ES-I3 (cell line): ENCODE measurements around the gene TMPRSS4.

Experiments
- H3K36me3 ChIP-seq: 2 replicates; pipeline ENCODE4 v1.6.1; 2013; ENCODE audit warnings: mild to moderate bottlenecking, low read length, control low read depth, moderate library complexity; ENCODE audit not compliant: insufficient read depth
- H3K4me1 ChIP-seq: 2 replicates; pipeline ENCODE4 v1.6.1; 2013; ENCODE audit warnings: mild to moderate bottlenecking, control low read depth, low read length; ENCODE audit not compliant: insufficient read depth
- H3K9ac ChIP-seq: 2 replicates; pipeline ENCODE4 v1.6.1; 2013; ENCODE audit warnings: low read depth, mild to moderate bottlenecking, low read length, moderate library complexity
- H3K9me3 ChIP-seq: 2 replicates; pipeline ENCODE4 v1.6.1; 2013; ENCODE audit warnings: mild to moderate bottlenecking, low read length, moderate library complexity; ENCODE audit not compliant: control insufficient read depth, insufficient read depth

TMPRSS4 gene

GRCh38 chr11:118076754-118077281 lies at the start of gene TMPRSS4:
TSS of gene TMPRSS4 (plus strand) at chr11:118077078. CDS start at chr11:118077303, 225 bp downstream.
- Histone ChIP-seq H3K4me1 (no peaks in the 10 kb centered on the region), H3K36me3 (no peaks in the 10 kb centered on the region), H3K9ac (no peak within 1 kb of the TSS), H3K9me3 (no peaks in the 10 kb centered on the region)

GRCh38 chr11:118027694-118028093 lies 49.2 kb upstream of the TMPRSS4 start:
- H3K9me3 ChIP-seq: no peaks in the 10 kb centered on the region; the same call in 1 of the 2 replicates
- H3K36me3 ChIP-seq: no peaks in the 10 kb centered on the region

GRCh38 chr11:118028626-118029025 lies 48.3 kb upstream of the TMPRSS4 start:
- Histone ChIP-seq H3K9ac (no peak overlapping the region), H3K9me3 (no peaks in the 10 kb centered on the region; the same call in 1 of the 2 replicates), H3K4me1 (no peaks in the 10 kb centered on the region)

More at GRCh38 chr11:118027694-118028093, 49.2 kb upstream of the TMPRSS4 start:
- Histone ChIP-seq H3K9ac (no peak overlapping the region), H3K4me1 (no peaks in the 10 kb centered on the region)

GRCh38 chr11:118033443-118033842 lies 43.4 kb upstream of the TMPRSS4 start:
- Histone ChIP-seq H3K4me1 (no peaks in the 10 kb centered on the region), H3K9ac (no peak overlapping the region), H3K36me3 (no peaks in the 10 kb centered on the region), H3K9me3 (no peaks in the 10 kb centered on the region)

More at GRCh38 chr11:118028626-118029025, 48.3 kb upstream of the TMPRSS4 start:
- H3K36me3 ChIP-seq: no peaks in the 10 kb centered on the region

- Histone ChIP-seq H3K9ac (no peak overlapping the region), H3K4me1 (no peaks in the 10 kb centered on the region), H3K9me3 (no peaks in the 10 kb centered on the region), H3K36me3 (no peaks in the 10 kb centered on the region)
Measured at GRCh38 chr11:118042141-118042540, 34.7 kb upstream of the TMPRSS4 start.

GRCh38 chr11:118042796-118043195 lies 34.1 kb upstream of the TMPRSS4 start:
- Histone ChIP-seq H3K9ac (no peak overlapping the region), H3K4me1 (no peaks in the 10 kb centered on the region), H3K9me3 (no peaks in the 10 kb centered on the region), H3K36me3 (no peaks in the 10 kb centered on the region)

GRCh38 chr11:118045191-118045590 lies 31.7 kb upstream of the TMPRSS4 start:
- no peaks in the 10 kb centered on the region for H3K4me1 ChIP-seq
- no peak overlapping the region for H3K9ac ChIP-seq
- H3K36me3 ChIP-seq: no peaks in the 10 kb centered on the region
- no peaks in the 10 kb centered on the region for H3K9me3 ChIP-seq

GRCh38 chr11:118046051-118046963 lies 30.6 kb upstream of the TMPRSS4 start:
- no peak overlapping the region for H3K9ac ChIP-seq
- no peaks in the 10 kb centered on the region for H3K4me1 ChIP-seq

GRCh38 chr11:118046964-118047700 lies 29.7 kb upstream of the TMPRSS4 start:
- H3K9me3 ChIP-seq: no peaks in the 10 kb centered on the region
- no peaks in the 10 kb centered on the region for H3K4me1 ChIP-seq
- H3K9ac ChIP-seq: no peak overlapping the region
- H3K36me3 ChIP-seq: no peaks in the 10 kb centered on the region

More at GRCh38 chr11:118046051-118046963, 30.6 kb upstream of the TMPRSS4 start:
- no peaks in the 10 kb centered on the region for H3K9me3 ChIP-seq
- H3K36me3 ChIP-seq: no peaks in the 10 kb centered on the region

GRCh38 chr11:118047749-118048148 lies 29.1 kb upstream of the TMPRSS4 start:
- no peaks in the 10 kb centered on the region for H3K36me3 ChIP-seq
- H3K4me1 ChIP-seq: no peaks in the 10 kb centered on the region
- H3K9me3 ChIP-seq: no peaks in the 10 kb centered on the region
- no peak overlapping the region for H3K9ac ChIP-seq

- H3K9me3 ChIP-seq: no peaks in the 10 kb centered on the region
- H3K36me3 ChIP-seq: no peaks in the 10 kb centered on the region
- H3K4me1 ChIP-seq: no peaks in the 10 kb centered on the region
- H3K9ac ChIP-seq: no peak overlapping the region
Measured at GRCh38 chr11:118048472-118049370, 28.2 kb upstream of the TMPRSS4 start.

- H3K9me3 ChIP-seq: no peaks in the 10 kb centered on the region
- H3K36me3 ChIP-seq: no peaks in the 10 kb centered on the region
- no peak overlapping the region for H3K9ac ChIP-seq
- H3K4me1 ChIP-seq: no peaks in the 10 kb centered on the region
Measured at GRCh38 chr11:118049771-118050170, 27.1 kb upstream of the TMPRSS4 start.

- Histone ChIP-seq H3K9ac (no peak overlapping the region), H3K9me3 (no peaks in the 10 kb centered on the region)
Measured at GRCh38 chr11:118050208-118050891, 26.5 kb upstream of the TMPRSS4 start.

More at GRCh38 chr11:118050208-118050891, 26.5 kb upstream of the TMPRSS4 start:
- Histone ChIP-seq H3K4me1 (no peaks in the 10 kb centered on the region), H3K36me3 (no peaks in the 10 kb centered on the region)
